Measurements from ENCODE around the gene MSRB2. TPM values are rescaled to one million over a fixed set of nuclear protein-coding genes. Genes with fewer than 3 reads are reported as not detected.
A peak's percentile ranks its signal among the peaks of the same experiment; 100 is the strongest.

MSRB2 gene
- total RNA-seq, 3 donors from 2014 or later = 19.0 to 31.5 (median 24.9) TPM

DNA sequence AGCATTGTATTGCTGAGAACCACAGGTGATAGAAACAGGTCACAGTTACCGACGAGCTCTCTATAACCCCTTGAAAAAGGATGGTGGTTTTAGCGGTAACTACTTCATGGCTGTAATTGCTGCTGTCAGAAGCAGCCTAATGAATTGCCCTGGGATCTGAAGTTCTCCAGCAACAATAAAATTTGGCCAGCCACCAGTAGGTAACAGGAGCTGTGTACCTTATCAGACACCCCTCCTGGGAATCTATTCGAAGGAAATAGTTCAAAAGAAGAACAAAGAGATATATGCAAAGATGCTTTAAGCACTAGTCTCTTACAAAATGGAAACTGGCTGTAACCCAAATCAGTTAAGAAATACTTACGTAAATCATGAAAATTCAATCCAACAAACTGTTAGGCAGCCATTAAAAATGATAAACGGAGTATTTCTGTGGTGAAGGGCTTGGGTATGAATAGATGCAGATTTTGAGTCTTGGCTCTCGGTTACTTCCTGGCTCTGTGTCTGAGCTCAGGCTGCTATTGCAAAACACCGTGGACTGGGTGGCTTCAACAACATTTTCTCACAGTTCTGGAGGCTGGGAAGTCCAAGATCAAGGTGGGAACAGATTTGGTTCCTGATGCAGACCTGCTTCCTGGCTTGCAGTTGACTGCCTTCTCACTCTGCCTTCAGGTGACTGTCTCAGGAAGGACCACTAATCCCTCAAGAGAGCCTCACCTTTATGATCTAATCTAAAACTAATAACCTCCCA, 1.6 kb downstream of the MSRB2 start:
- peak overlapping the region; percentile 78 to 85 (median 79) for H3K4me3 ChIP-seq
- H3K9me3 ChIP-seq = peaks cover 4 to 7% of the 10 kb centered on the region in 2 donors
- DNase-seq (ENCODE audit: low spot score in 2 of 2) = peak in 1 of 2 donors; percentile 22
- TF ChIP-seq, protein P1, sequence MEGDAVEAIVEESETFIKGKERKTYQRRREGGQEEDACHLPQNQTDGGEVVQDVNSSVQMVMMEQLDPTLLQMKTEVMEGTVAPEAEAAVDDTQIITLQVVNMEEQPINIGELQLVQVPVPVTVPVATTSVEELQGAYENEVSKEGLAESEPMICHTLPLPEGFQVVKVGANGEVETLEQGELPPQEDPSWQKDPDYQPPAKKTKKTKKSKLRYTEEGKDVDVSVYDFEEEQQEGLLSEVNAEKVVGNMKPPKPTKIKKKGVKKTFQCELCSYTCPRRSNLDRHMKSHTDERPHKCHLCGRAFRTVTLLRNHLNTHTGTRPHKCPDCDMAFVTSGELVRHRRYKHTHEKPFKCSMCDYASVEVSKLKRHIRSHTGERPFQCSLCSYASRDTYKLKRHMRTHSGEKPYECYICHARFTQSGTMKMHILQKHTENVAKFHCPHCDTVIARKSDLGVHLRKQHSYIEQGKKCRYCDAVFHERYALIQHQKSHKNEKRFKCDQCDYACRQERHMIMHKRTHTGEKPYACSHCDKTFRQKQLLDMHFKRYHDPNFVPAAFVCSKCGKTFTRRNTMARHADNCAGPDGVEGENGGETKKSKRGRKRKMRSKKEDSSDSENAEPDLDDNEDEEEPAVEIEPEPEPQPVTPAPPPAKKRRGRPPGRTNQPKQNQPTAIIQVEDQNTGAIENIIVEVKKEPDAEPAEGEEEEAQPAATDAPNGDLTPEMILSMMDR (IDR thresholded peaks at IDR 0.05) = no peak
- no peak for TF ChIP-seq POLR2A (IDR thresholded peaks at IDR 0.05)
- TF ChIP-seq POLR2AphosphoS5 (IDR thresholded peaks at IDR 0.05) = no peak
- peaks cover 0 to 4% of the 10 kb centered on the region in 2 donors for H3K4me1 ChIP-seq
- intact Hi-C loops (cut with DNase I; ENCODE audit: low total_unique reads) = no loop called here
- H3K27ac ChIP-seq = peak overlapping the region; percentile 97
- no peaks in the 10 kb centered on the region for H3K36me3 ChIP-seq
- no peaks in the 10 kb centered on the region for H3K27me3 ChIP-seq

DNA sequence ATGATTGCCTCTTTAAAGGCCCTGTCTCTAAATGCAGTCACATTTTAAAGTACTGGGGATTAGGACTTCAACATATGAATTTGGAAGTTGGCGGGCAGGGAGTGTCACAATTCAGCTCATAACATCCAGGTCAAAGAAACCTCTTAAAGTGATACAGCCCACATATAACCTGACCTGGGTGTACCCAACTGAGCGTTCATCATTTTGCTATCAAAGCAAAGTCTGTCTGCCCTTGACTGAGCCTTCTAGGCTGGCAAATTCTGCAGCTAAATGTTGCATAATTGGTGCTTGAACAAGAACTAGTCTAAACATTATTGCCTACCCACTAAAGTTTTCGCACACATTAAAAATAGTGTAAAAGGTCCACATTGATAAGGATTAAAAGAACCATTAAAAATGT, 3.7 kb downstream of the MSRB2 start:
- H3K27me3 ChIP-seq = no peaks in the 10 kb centered on the region
- no peak overlapping the region for H3K4me3 ChIP-seq
- TF ChIP-seq, protein P1 (IDR thresholded peaks at IDR 0.05) = no peak
- TF ChIP-seq POLR2AphosphoS5 (IDR thresholded peaks at IDR 0.05) (no peak), POLR2A (IDR thresholded peaks at IDR 0.05) (no peak)
- H3K9me3 ChIP-seq = peaks cover 4 to 7% of the 10 kb centered on the region in 2 donors
- intact Hi-C loops (cut with DNase I; ENCODE audit: low total_unique reads) = no loop called here
- no peak for DNase-seq (ENCODE audit: low spot score in 2 of 2)
- H3K4me1 ChIP-seq = peaks cover 0 to 4% of the 10 kb centered on the region in 2 donors
- H3K36me3 ChIP-seq = no peaks in the 10 kb centered on the region
- no peak overlapping the region for H3K27ac ChIP-seq

DNA sequence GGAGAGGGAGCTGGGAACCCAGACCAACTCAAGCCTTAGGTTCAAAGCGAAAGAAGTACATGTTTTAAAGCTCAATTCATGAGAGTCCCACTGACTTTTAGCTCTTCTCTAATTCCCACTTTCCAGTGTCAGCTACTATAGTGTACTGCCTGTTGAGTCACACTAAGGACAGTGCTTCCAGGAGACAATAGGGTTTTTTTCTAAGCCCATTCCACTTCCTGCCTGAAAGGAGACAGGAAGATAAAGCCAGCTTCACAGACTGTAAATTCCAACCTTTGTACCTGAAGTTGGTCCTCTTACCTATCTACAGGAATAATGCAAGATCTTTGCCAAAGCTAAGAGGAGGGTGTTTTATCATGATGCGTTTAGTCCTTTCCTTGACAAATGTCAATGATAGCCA, 4.4 kb downstream of the MSRB2 start:
- Histone ChIP-seq H3K36me3 (no peaks in the 10 kb centered on the region), H3K27me3 (no peaks in the 10 kb centered on the region), H3K9me3 (peaks cover 4 to 7% of the 10 kb centered on the region in 2 donors), H3K27ac (peak overlapping the region in 1 of 2 donors; percentile 39), H3K4me1 (peaks cover 0 to 4% of the 10 kb centered on the region in 2 donors), H3K4me3 (no peak overlapping the region)
- intact Hi-C loops (cut with DNase I; ENCODE audit: low total_unique reads) = no loop called here
- no peak for DNase-seq (ENCODE audit: low spot score in 2 of 2)
- TF ChIP-seq POLR2A (IDR thresholded peaks at IDR 0.05) (no peak), POLR2AphosphoS5 (IDR thresholded peaks at IDR 0.05) (no peak)

DNA sequence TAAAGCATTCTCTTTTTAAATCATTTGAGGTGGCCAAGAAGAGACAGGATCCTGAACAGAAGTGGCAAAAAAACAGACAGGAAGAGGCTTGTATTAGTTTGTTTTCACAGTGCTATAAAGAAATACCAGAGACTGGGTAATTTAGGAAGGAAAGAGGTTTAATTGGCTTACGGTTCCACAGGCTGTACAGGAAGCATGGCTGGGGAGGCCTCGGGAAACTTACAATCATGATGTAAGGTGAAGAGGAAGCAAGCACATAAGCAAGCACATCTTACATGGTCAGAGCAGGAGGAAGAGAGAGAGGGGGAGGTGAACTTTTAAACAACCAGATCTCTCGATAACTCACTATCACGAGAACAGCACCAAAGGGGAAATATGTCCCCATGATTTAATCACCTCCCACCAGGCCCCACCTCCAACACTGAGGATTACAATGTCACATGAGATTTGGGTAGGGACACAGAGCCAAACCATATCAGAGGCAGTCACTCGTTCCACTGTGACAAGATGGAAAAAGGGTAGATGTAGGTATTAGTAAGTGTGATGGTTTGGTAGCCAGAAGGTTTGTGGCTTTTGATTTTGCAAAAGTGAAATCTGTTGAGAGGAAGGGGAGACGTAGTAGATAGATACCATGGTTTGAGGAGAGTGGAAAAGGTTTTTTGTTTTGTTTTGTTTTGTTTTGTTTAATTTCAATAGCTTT, 5.1 kb downstream of the MSRB2 start:
- H3K4me1 ChIP-seq = peaks cover 0 to 4% of the 10 kb centered on the region in 2 donors
- DNase-seq (ENCODE audit: low spot score in 2 of 2) = no peak
- no peaks in the 10 kb centered on the region for H3K27me3 ChIP-seq
- H3K27ac ChIP-seq = peak overlapping the region in 1 of 2 donors; percentile 39
- H3K36me3 ChIP-seq = no peaks in the 10 kb centered on the region
- TF ChIP-seq POLR2A (IDR thresholded peaks at IDR 0.05) (no peak), POLR2AphosphoS5 (IDR thresholded peaks at IDR 0.05) (no peak)
- TF ChIP-seq, protein P1 (IDR thresholded peaks at IDR 0.05) = no peak
- intact Hi-C loops (cut with DNase I; ENCODE audit: low total_unique reads) = no loop called here
- H3K4me3 ChIP-seq = no peak overlapping the region
- H3K9me3 ChIP-seq = peaks cover 4 to 7% of the 10 kb centered on the region in 2 donors

DNA sequence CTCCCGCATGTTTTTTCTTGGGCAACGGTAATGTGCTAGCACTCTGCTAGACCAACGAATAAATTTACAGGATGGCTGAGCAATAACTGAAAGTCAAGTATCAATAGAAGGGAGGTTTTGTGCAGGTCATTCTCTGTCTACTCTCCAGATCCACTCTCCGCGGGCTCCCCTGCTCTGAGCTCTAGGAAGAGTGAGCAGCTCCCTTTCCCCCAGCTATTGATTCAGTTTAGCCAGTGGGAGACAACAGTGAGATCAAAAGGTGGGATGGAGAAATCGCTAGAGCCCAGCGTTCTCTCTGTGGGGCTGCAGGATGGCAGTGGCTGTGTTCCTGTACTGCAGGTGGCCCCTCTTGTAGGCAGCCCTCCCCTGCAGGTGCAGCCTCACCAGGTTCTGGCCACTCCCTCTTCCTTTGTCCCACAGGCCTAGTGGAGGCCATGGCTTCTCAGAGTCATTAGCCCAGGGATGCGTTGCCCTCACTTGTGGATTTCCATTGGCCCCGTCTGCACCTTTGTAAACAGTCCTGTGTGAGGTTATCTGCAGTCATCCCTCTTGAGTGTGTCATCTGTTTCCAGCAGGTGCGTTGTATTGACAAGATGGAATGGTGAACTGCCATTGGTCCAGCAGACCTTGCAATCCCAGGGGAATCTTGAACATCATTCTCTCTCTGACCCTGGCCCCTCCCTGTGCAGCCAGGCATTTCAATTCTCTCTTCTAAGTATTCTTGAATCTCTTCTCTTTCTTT, 11.1 kb downstream of the MSRB2 start:
- no peaks in the 10 kb centered on the region for H3K27me3 ChIP-seq
- no peak overlapping the region for H3K4me3 ChIP-seq
- DNase-seq (ENCODE audit: low spot score in 2 of 2) = no peak
- no peaks in the 10 kb centered on the region for H3K9me3 ChIP-seq
- H3K4me1 ChIP-seq = no peaks in the 10 kb centered on the region
- TF ChIP-seq POLR2AphosphoS5 (IDR thresholded peaks at IDR 0.05) (no peak), POLR2A (IDR thresholded peaks at IDR 0.05) (no peak)
- TF ChIP-seq, protein P1 (IDR thresholded peaks at IDR 0.05) = no peak
- H3K27ac ChIP-seq = no peak overlapping the region
- intact Hi-C loops (cut with DNase I; ENCODE audit: low total_unique reads) = no loop called here
- H3K36me3 ChIP-seq = no peaks in the 10 kb centered on the region
